Stimulated activated naive B cell treated with anti-CD40 and anti-IgM and Interleukin-4, amounts not matched to agents 10 μg/mL and 1 μg/mL and 100 μg/mL, for 72 hours (primary cell): Measurements from ENCODE around the gene ESYT1.

Experiments
- ATAC-seq, 2 donors: fragments of 150-1000 bp; cut with Tn5 transposase; replicated peaks; 2 replicates each; pipeline ENCODE4 v1.10.0; 2021; ENCODE audit warnings: moderate library complexity in 1 of 2
- DNase-seq: peaks from one replicate; pipeline ENCODE4 v3.0.0; 2021
- H3K27ac Mint-ChIP-seq: one replicate; pipeline ENCODE4 v1.8.0; 2022; ENCODE audit warnings: mild to moderate bottlenecking, mixed read lengths
- H3K27me3 Mint-ChIP-seq, 2 donors: one replicate each; pipeline ENCODE4 v1.8.0; 2022; ENCODE audit warnings: mixed read lengths in 2 of 2
- H3K36me3 Mint-ChIP-seq, 2 donors: one replicate each; pipeline ENCODE4 v1.8.0; 2022; ENCODE audit warnings: mixed read lengths in 2 of 2, mild to moderate bottlenecking in 1 of 2
- H3K4me1 Mint-ChIP-seq, 2 donors: one replicate each; pipeline ENCODE4 v1.8.0; 2022; ENCODE audit warnings: mixed read lengths in 2 of 2, mild to moderate bottlenecking in 1 of 2
- H3K4me3 Mint-ChIP-seq, 2 donors: one replicate each; pipeline ENCODE4 v1.8.0; 2022; ENCODE audit warnings: mild to moderate bottlenecking in 2 of 2, mixed read lengths in 2 of 2, moderate library complexity in 1 of 2
- H3K9me3 Mint-ChIP-seq, 2 donors: one replicate each; pipeline ENCODE4 v1.8.0; 2022; ENCODE audit warnings: mixed read lengths in 2 of 2, mild to moderate bottlenecking in 1 of 2

ESYT1 gene

GRCh38 chr12:56127888-56128669 lies at the start of gene ESYT1:
TSS of gene ESYT1 (plus strand) at chr12:56128267. CDS start at chr12:56128320, 53 bp downstream.
- ATAC-seq (peak; percentile 90 to 91), DNase-seq (peak; percentile 97)
- Mint-ChIP-seq H3K4me3 (peak within 1 kb of the TSS; percentile 98 to 100), H3K9me3 (no peaks in the 10 kb centered on the region), H3K36me3 (peaks cover 28 to 39% of the 10 kb centered on the region in 2 donors), H3K4me1 (peaks cover 50 to 67% of the 10 kb centered on the region in 2 donors), H3K27ac (peak within 1 kb of the TSS; percentile 96), H3K27me3 (no peaks in the 10 kb centered on the region)

GRCh38 chr12:56078427-56078826 lies 49.6 kb upstream of the ESYT1 start:
- Mint-ChIP-seq H3K4me3 (peak overlapping the region; percentile 81 to 83), H3K27ac (peak overlapping the region; percentile 56), H3K27me3 (peaks cover 20 to 44% of the 10 kb centered on the region in 2 donors), H3K36me3 (no peaks in the 10 kb centered on the region), H3K4me1 (peaks cover 7 to 18% of the 10 kb centered on the region in 2 donors), H3K9me3 (no peaks in the 10 kb centered on the region)
- ATAC-seq (no peak), DNase-seq (no peak)

- Mint-ChIP-seq H3K27ac (peak overlapping the region; percentile 20), H3K27me3 (peaks cover 26 to 51% of the 10 kb centered on the region in 2 donors), H3K4me1 (peaks cover 7 to 18% of the 10 kb centered on the region in 2 donors), H3K9me3 (no peaks in the 10 kb centered on the region), H3K4me3 (peak overlapping the region; percentile 81 to 83), H3K36me3 (no peaks in the 10 kb centered on the region)
- peak; percentile 80 to 83 for ATAC-seq
- DNase-seq = peak; percentile 16
Observed at GRCh38 chr12:56078931-56079722, 48.9 kb upstream of the ESYT1 start.

- peak within 1 kb of the TSS; percentile 20 for H3K27ac Mint-ChIP-seq
Observed at GRCh38 chr12:56079723-56080555, 48.1 kb upstream of the ESYT1 start, which contains the start of gene ERBB3. TSS of gene ERBB3 (plus strand) at chr12:56080165. CDS start at chr12:56080301, 136 bp downstream.

GRCh38 chr12:56080556-56081138 lies 47.4 kb upstream of the ESYT1 start:
- Mint-ChIP-seq H3K4me1 (peaks cover 7 to 18% of the 10 kb centered on the region in 2 donors), H3K4me3 (peak overlapping the region; percentile 81 to 83), H3K27me3 (peaks cover 26 to 56% of the 10 kb centered on the region in 2 donors), H3K9me3 (no peaks in the 10 kb centered on the region), H3K36me3 (no peaks in the 10 kb centered on the region), H3K27ac (no peak overlapping the region)
- DNase-seq = no peak
- no peak for ATAC-seq

More at GRCh38 chr12:56079723-56080555, 48.1 kb upstream of the ESYT1 start, which contains the start of gene ERBB3:
- Mint-ChIP-seq H3K36me3 (no peaks in the 10 kb centered on the region), H3K27me3 (peaks cover 26 to 56% of the 10 kb centered on the region in 2 donors), H3K4me1 (peaks cover 7 to 18% of the 10 kb centered on the region in 2 donors), H3K9me3 (no peaks in the 10 kb centered on the region), H3K4me3 (peak within 1 kb of the TSS; percentile 81 to 83)
- DNase-seq = peak; percentile 27
- peak; percentile 60 to 66 for ATAC-seq

GRCh38 chr12:56081393-56082347 lies 46.4 kb upstream of the ESYT1 start:
- ATAC-seq = no peak
- Mint-ChIP-seq H3K9me3 (no peaks in the 10 kb centered on the region), H3K4me3 (peak overlapping the region; percentile 53 to 56), H3K27me3 (peaks cover 26 to 56% of the 10 kb centered on the region in 2 donors), H3K27ac (no peak overlapping the region), H3K4me1 (peaks cover 7 to 18% of the 10 kb centered on the region in 2 donors), H3K36me3 (no peaks in the 10 kb centered on the region)
- DNase-seq = no peak

GRCh38 chr12:56082382-56082781 lies 45.7 kb upstream of the ESYT1 start:
- ATAC-seq (no peak), DNase-seq (no peak)
- H3K4me3 Mint-ChIP-seq = no peak overlapping the region
- H3K9me3 Mint-ChIP-seq = no peaks in the 10 kb centered on the region
- peaks cover 26 to 56% of the 10 kb centered on the region in 2 donors for H3K27me3 Mint-ChIP-seq
- no peak overlapping the region for H3K27ac Mint-ChIP-seq
- peaks cover 7 to 18% of the 10 kb centered on the region in 2 donors for H3K4me1 Mint-ChIP-seq
- no peaks in the 10 kb centered on the region for H3K36me3 Mint-ChIP-seq

- ATAC-seq = no peak
- Mint-ChIP-seq H3K27ac (no peak overlapping the region), H3K4me3 (no peak overlapping the region), H3K27me3 (peaks cover 26 to 56% of the 10 kb centered on the region in 2 donors), H3K36me3 (no peaks in the 10 kb centered on the region), H3K4me1 (peaks cover 7 to 18% of the 10 kb centered on the region in 2 donors), H3K9me3 (no peaks in the 10 kb centered on the region)
- no peak for DNase-seq
Observed at GRCh38 chr12:56082967-56083366, 45.1 kb upstream of the ESYT1 start.

GRCh38 chr12:56084958-56085543 lies 43.0 kb upstream of the ESYT1 start:
- Mint-ChIP-seq H3K9me3 (no peaks in the 10 kb centered on the region), H3K4me1 (peaks cover 2 to 3% of the 10 kb centered on the region in 2 donors), H3K27me3 (peaks cover 25 to 45% of the 10 kb centered on the region in 2 donors), H3K27ac (no peak overlapping the region), H3K4me3 (no peak overlapping the region), H3K36me3 (no peaks in the 10 kb centered on the region)
- no peak for DNase-seq
- ATAC-seq = no peak

- H3K4me3 Mint-ChIP-seq = no peak overlapping the region
- no peak for DNase-seq
- H3K4me1 Mint-ChIP-seq = no peaks in the 10 kb centered on the region
- H3K36me3 Mint-ChIP-seq = no peaks in the 10 kb centered on the region
- ATAC-seq = no peak
- no peak overlapping the region for H3K27ac Mint-ChIP-seq
- no peaks in the 10 kb centered on the region for H3K9me3 Mint-ChIP-seq
- peaks cover 22 to 34% of the 10 kb centered on the region in 2 donors for H3K27me3 Mint-ChIP-seq
Observed at GRCh38 chr12:56086096-56086495, 42.0 kb upstream of the ESYT1 start.

GRCh38 chr12:56086608-56087007 lies 41.5 kb upstream of the ESYT1 start:
- no peak overlapping the region for H3K4me3 Mint-ChIP-seq
- peaks cover 18 to 29% of the 10 kb centered on the region in 2 donors for H3K27me3 Mint-ChIP-seq
- ATAC-seq (no peak), DNase-seq (no peak)
- H3K36me3 Mint-ChIP-seq = no peaks in the 10 kb centered on the region
- H3K9me3 Mint-ChIP-seq = no peaks in the 10 kb centered on the region
- no peaks in the 10 kb centered on the region for H3K4me1 Mint-ChIP-seq
- no peak overlapping the region for H3K27ac Mint-ChIP-seq

GRCh38 chr12:56087220-56087619 lies 40.8 kb upstream of the ESYT1 start:
- no peak for DNase-seq
- H3K4me1 Mint-ChIP-seq = no peaks in the 10 kb centered on the region

More at GRCh38 chr12:56087220-56087619, 40.8 kb upstream of the ESYT1 start:
- Mint-ChIP-seq H3K9me3 (no peaks in the 10 kb centered on the region), H3K4me3 (no peak overlapping the region), H3K27me3 (peaks cover 14 to 23% of the 10 kb centered on the region in 2 donors), H3K27ac (no peak overlapping the region), H3K36me3 (no peaks in the 10 kb centered on the region)
- no peak for ATAC-seq
